ENCODE results near the gene ZNF573.

GRCh38 chr19:37698216-37698615 lies 81.2 kb downstream of the ZNF573 start:
- TF ChIP-seq CTCF (IDR thresholded peaks at IDR 0.05) (no peak), POLR2A (IDR thresholded peaks at IDR 0.05) (no peak)

Measured in uterus (tissue), 2 donors.